Lower lobe of right lung (tissue), 2 donors: ENCODE data around the gene XYLT1. TPM values are rescaled to one million over a fixed set of nuclear protein-coding genes. Genes with fewer than 3 reads are reported as not detected.

ENCODE experiments used
- ATAC-seq, 2 donors: fragments of 200-7000 bp; cut with Tn5 transposase; one replicate each; pipeline ENCODE4 v1.9.1; 2020 to 2022; ENCODE audit warnings: mild to moderate bottlenecking in 2 of 2, moderate library complexity in 2 of 2
- DNase-seq: peaks from one replicate; pipeline ENCODE4 v3.0.0-alpha.2; 2020
- H3K27ac ChIP-seq: fragments of 200-600 bp; one replicate; pipeline ENCODE4 v1.8.0; 2022
- H3K27me3 ChIP-seq: fragments of 200-600 bp; one replicate; pipeline ENCODE4 v1.8.0; 2022; ENCODE audit warnings: low read depth
- H3K36me3 ChIP-seq: fragments of 200-600 bp; one replicate; pipeline ENCODE4 v1.8.0; 2022; ENCODE audit warnings: mild to moderate bottlenecking
- H3K4me1 ChIP-seq: fragments of 200-600 bp; one replicate; pipeline ENCODE4 v1.8.0; 2022
- H3K4me3 ChIP-seq: fragments of 200-600 bp; one replicate; pipeline ENCODE4 v1.8.0; 2022; ENCODE audit warnings: mild to moderate bottlenecking
- H3K9me3 ChIP-seq: fragments of 200-600 bp; one replicate; pipeline ENCODE4 v1.8.0; 2022
- CTCF ChIP-seq: fragments of 200-600 bp; IDR thresholded peaks from one replicate; pipeline ENCODE4 v1.8.0; 2022; ENCODE audit warnings: antibody characterized with exemption, mild to moderate bottlenecking
- intact Hi-C: fragments of 100-400 bp; cut with DNase I; formaldehyde crosslinking; loops from one replicate; pipeline ENCODE4 v1.11.0; 2022
- total RNA-seq: library from RNA; stranded (reverse); fragmentation: NEBNext Ultra II Directional; extraction: Animal tissue kit (Norgen Biotek cat#: 25700); gene quantifications from one replicate; pipeline ENCODE4 v1.2.1, GENCODE V29; 2021
- donor health status: DM: no; HTN: yes; CAD: no; lungs with severe emphysema.

The XYLT1 gene
- total RNA-seq, 1 donor from 2014 or later: 9.0 TPM

GRCh38 chr16:17386229-17386628 lies 84.5 kb downstream of the XYLT1 start:
- intact Hi-C loops: no loop called here
- no peak for ATAC-seq
- no peak for DNase-seq
- Histone ChIP-seq H3K9me3 (no peaks in the 10 kb centered on the region), H3K4me1 (peaks cover 21% of the 10 kb centered on the region), H3K4me3 (no peak overlapping the region), H3K27me3 (no peaks in the 10 kb centered on the region), H3K36me3 (no peaks in the 10 kb centered on the region), H3K27ac (no peak overlapping the region)
- no peak for TF ChIP-seq CTCF

- intact Hi-C loops: no loop called here
- no peak for TF ChIP-seq CTCF
- no peak for ATAC-seq
- no peak overlapping the region for H3K4me3 ChIP-seq
- no peaks in the 10 kb centered on the region for H3K9me3 ChIP-seq
- no peaks in the 10 kb centered on the region for H3K27me3 ChIP-seq
- H3K27ac ChIP-seq: no peak overlapping the region
- no peaks in the 10 kb centered on the region for H3K36me3 ChIP-seq
- peaks cover 31% of the 10 kb centered on the region for H3K4me1 ChIP-seq
- no peak for DNase-seq
Measured at GRCh38 chr16:17384471-17384870, 86.3 kb downstream of the XYLT1 start.

DNA sequence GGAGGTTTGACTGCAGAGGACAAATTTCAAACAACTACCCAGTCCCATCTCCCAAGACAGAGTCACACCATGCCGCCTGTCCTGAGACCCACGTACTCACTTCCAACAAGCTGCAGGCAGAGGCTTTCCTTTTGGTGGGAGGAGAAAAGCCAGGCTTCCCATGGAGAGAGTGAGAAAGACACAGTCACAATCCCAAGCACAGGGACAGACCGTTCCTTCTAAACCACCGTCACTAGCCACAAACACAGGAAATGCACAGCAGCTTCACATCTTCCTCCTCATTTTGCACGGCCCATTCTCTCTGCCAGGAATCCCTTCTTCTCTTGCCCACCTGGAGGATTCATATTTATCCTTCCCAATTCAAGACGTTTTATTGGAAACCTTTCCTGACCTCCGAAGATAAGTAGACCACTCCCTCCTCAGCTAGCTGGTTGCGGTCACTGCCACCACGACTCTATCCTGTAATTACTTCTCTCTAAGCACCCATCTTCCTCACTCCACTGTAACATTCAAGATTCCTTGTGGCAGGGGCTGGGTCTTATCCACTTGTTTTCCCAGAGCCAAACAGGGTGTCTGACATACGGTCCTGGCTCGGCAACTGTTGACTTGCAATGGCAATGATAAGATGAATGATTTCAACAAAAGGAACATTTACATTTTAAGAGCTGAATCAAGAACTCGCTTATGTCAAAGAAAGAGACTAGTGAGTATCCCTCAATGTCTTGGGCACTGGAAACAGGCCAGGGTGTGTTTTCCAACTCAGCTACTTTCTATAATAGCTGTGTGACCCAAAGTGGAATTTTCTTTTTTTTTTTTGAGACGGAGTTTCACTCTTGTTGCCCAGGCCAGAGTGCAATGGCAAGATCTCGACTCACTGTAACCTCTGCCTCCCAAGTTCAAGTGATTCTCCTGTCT lies 87.6 kb downstream of the XYLT1 start:
- Histone ChIP-seq H3K9me3 (no peaks in the 10 kb centered on the region), H3K27ac (no peak overlapping the region), H3K27me3 (no peaks in the 10 kb centered on the region), H3K4me1 (peaks cover 43% of the 10 kb centered on the region), H3K4me3 (no peak overlapping the region), H3K36me3 (no peaks in the 10 kb centered on the region)
- intact Hi-C loops: no loop called here
- ATAC-seq (peak; percentile 18 to 44), DNase-seq (no peak)
- no peak for TF ChIP-seq CTCF

GRCh38 chr16:17382514-17382913 lies 88.2 kb downstream of the XYLT1 start:
- DNase-seq (no peak), ATAC-seq (no peak)
- Histone ChIP-seq H3K36me3 (no peaks in the 10 kb centered on the region), H3K27ac (no peak overlapping the region), H3K9me3 (no peaks in the 10 kb centered on the region), H3K4me1 (peaks cover 50% of the 10 kb centered on the region), H3K27me3 (no peaks in the 10 kb centered on the region), H3K4me3 (no peak overlapping the region)
- TF ChIP-seq CTCF: no peak
- intact Hi-C loops: no loop called here

DNA sequence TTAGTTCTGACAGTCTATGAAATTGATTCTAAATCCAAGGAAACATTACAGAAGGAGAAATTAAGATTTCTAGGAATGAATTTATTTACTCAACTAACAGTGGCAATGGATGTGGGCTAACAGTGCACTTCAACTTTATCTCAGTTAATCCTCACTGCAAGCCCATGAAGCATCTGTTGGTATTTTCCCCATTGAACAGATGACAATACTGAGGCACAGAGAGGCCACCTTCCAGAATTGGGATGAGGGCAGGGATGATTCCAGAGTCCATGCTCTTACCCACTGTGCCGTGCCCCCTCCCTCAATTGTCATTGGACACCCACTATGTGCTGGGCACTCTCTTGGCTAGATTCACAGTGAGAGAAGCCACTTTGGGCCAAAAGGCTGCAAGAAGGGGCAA lies 89.0 kb downstream of the XYLT1 start:
- Histone ChIP-seq H3K27me3 (no peaks in the 10 kb centered on the region), H3K4me3 (no peak overlapping the region), H3K4me1 (peaks cover 57% of the 10 kb centered on the region), H3K36me3 (no peaks in the 10 kb centered on the region), H3K9me3 (no peaks in the 10 kb centered on the region), H3K27ac (no peak overlapping the region)
- intact Hi-C loops: no loop called here
- no peak for TF ChIP-seq CTCF
- ATAC-seq (no peak), DNase-seq (no peak)
